Left lobe of liver (tissue), 2 donors: ENCODE data around the gene PHYKPL. TPM values are rescaled to one million over a fixed set of nuclear protein-coding genes. Genes with fewer than 3 reads are reported as not detected.

ENCODE experiments used
- ATAC-seq: fragments of 200-7000 bp; cut with Tn5 transposase; one replicate; pipeline ENCODE4 v1.9.1; 2020; ENCODE audit warnings: mild to moderate bottlenecking, moderate library complexity
- DNase-seq: peaks from one replicate; pipeline ENCODE4 v3.0.0-alpha.2; 2020; ENCODE audit warnings: low spot score
- total RNA-seq: library from RNA; stranded (reverse); gene quantifications from one replicate; pipeline ENCODE4 v1.2.1, GENCODE V29; 2021
- donor health status: DM: no; HTN: no; CAD: no; lungs with moderate emphysema.
- donor health status: DM: no; HTN: yes; CAD: no.

Gene PHYKPL
- total RNA-seq, 1 donor from 2014 or later, result 74.1 TPM

- ATAC-seq (no peak), DNase-seq (no peak)
These were observed 38.6 kb downstream of the PHYKPL start for GRCh38 chr5:178194026-178194425.

GRCh38 chr5:178193251-178193809 is 39.3 kb downstream of the PHYKPL start:
- no peak for ATAC-seq

GRCh38 chr5:178192787-178193186 is 39.8 kb downstream of the PHYKPL start:
- no peak for DNase-seq

More at GRCh38 chr5:178193251-178193809, 39.3 kb downstream of the PHYKPL start:
- DNase-seq, result no peak

GRCh38 chr5:178192244-178192643 is 40.4 kb downstream of the PHYKPL start:
- DNase-seq (peak; percentile 77), ATAC-seq (peak; percentile 77)

More at GRCh38 chr5:178192787-178193186, 39.8 kb downstream of the PHYKPL start:
- no peak for ATAC-seq

- DNase-seq (no peak), ATAC-seq (no peak)
These were observed 40.9 kb downstream of the PHYKPL start for GRCh38 chr5:178191661-178192060.

GRCh38 chr5:178189433-178189832 is 43.2 kb downstream of the PHYKPL start:
- DNase-seq (no peak), ATAC-seq (no peak)

GRCh38 chr5:178187014-178187413 is 45.6 kb downstream of the PHYKPL start, which contains the start of gene GMCL2:
GMCL2 (minus strand) TSS chr5:178187371; CDS start chr5:178187299, 72 bp downstream.
- DNase-seq (no peak), ATAC-seq (no peak)

- DNase-seq, result no peak
- ATAC-seq, result no peak
These were observed 46.2 kb downstream of the PHYKPL start for GRCh38 chr5:178186427-178186826.

- DNase-seq (no peak), ATAC-seq (no peak)
These were observed 50.3 kb downstream of the PHYKPL start for GRCh38 chr5:178182158-178182876.

GRCh38 chr5:178180141-178180863 is 52.3 kb downstream of the PHYKPL start:
- DNase-seq (no peak), ATAC-seq (no peak)

GRCh38 chr5:178177569-178177968 is 55.0 kb downstream of the PHYKPL start:
- ATAC-seq, result no peak
- no peak for DNase-seq

GRCh38 chr5:178176791-178177190 is 55.8 kb downstream of the PHYKPL start:
- no peak for DNase-seq
- no peak for ATAC-seq

GRCh38 chr5:178174456-178174855 is 58.1 kb downstream of the PHYKPL start:
- no peak for ATAC-seq
- DNase-seq, result no peak

GRCh38 chr5:178170455-178170854 is 62.1 kb downstream of the PHYKPL start:
- ATAC-seq (no peak), DNase-seq (no peak)

GRCh38 chr5:178165581-178165980 is 67.0 kb downstream of the PHYKPL start:
- DNase-seq (no peak), ATAC-seq (no peak)

GRCh38 chr5:178163772-178164735 is 68.5 kb downstream of the PHYKPL start:
- ATAC-seq (peak; percentile 100), DNase-seq (peak; percentile 85)

GRCh38 chr5:178162481-178162880 is 70.1 kb downstream of the PHYKPL start:
- DNase-seq (peak; percentile 27), ATAC-seq (no peak)

GRCh38 chr5:178160176-178160575 is 72.4 kb downstream of the PHYKPL start:
- no peak for DNase-seq
- no peak for ATAC-seq
